B cell (primary cell): ENCODE results near the gene PRSS23.

Experiments
- EZH2 ChIP-seq: IDR thresholded peaks from 2 replicates; pipeline ENCODE4 v1.6.1; 2012; ENCODE audit warnings: borderline replicate concordance, low read depth, mild to moderate bottlenecking, moderate library complexity, low read length; ENCODE audit not compliant: insufficient read depth, poor library complexity, severe bottlenecking
- TF ChIP-seq, protein P1 (sequence below): fragments of 200-600 bp; IDR thresholded peaks from one replicate; pipeline ENCODE4 v1.8.0; 2022; ENCODE audit warnings: antibody characterized with exemption, mild to moderate bottlenecking

DNA sequence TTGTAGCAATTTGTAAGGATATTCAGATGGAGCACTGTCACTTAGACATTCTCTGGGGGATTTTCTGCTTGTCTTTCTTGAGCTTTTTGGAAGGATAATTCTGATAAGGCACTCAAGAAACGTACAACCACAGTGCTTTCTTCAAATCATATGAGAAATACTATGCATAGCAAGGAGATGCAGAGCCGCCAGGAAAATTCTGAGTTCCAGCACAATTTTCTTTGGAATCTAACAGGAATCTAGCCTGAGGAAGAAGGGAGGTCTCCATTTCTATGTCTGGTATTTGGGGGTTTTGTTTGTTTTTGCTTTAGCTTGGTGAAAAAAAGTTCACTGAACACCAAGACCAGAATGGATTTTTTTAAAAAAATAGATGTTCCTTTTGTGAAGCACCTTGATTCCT, 9.9 kb downstream of the PRSS23 start:
- TF ChIP-seq, protein P1, sequence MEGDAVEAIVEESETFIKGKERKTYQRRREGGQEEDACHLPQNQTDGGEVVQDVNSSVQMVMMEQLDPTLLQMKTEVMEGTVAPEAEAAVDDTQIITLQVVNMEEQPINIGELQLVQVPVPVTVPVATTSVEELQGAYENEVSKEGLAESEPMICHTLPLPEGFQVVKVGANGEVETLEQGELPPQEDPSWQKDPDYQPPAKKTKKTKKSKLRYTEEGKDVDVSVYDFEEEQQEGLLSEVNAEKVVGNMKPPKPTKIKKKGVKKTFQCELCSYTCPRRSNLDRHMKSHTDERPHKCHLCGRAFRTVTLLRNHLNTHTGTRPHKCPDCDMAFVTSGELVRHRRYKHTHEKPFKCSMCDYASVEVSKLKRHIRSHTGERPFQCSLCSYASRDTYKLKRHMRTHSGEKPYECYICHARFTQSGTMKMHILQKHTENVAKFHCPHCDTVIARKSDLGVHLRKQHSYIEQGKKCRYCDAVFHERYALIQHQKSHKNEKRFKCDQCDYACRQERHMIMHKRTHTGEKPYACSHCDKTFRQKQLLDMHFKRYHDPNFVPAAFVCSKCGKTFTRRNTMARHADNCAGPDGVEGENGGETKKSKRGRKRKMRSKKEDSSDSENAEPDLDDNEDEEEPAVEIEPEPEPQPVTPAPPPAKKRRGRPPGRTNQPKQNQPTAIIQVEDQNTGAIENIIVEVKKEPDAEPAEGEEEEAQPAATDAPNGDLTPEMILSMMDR = no peak
- no peak for TF ChIP-seq EZH2
